RWPE1 (cell line): ENCODE measurements around the gene C16orf54.
"Not testable (repeated sequence)": the region's sequence is repeated elsewhere in the genome, so short reads cannot be mapped to it uniquely, and the experiment has no call there.

Experiments used
- CTCF ChIA-PET: fragments of 350-600 bp; sonication (Branson Sonifier 250); formaldehyde crosslinking; extraction: SDS; loops from one replicate; lab custom pipeline; 2021; lab: Yijun Ruan, JAX
- POLR2A ChIA-PET: fragments of 400-600 bp; formaldehyde crosslinking; extraction: SDS; loops from one replicate; lab custom pipeline; 2020; ENCODE audit warnings: antibody characterized with exemption; ENCODE audit not compliant: low non-redundant PET; lab: Yijun Ruan, JAX
- DNase-seq: peaks from one replicate; pipeline ENCODE4 v3.0.0; 2012; ENCODE audit warnings: low spot score
- H3K27ac ChIP-seq: fragments of 450-650 bp; 2 replicates; pipeline ENCODE4 v1.5.1; 2017
- CTCF ChIP-seq: fragments of 450-650 bp; conservative IDR thresholded peaks from 2 replicates; pipeline ENCODE4 v1.5.1; 2017; ENCODE audit warnings: low read depth, mild to moderate bottlenecking

C16orf54 gene

GRCh38 chr16:29745853-29746345 lies at the start of gene C16orf54:
Gene C16orf54, minus strand, starts transcription at chr16:29745990. Its CDS starts 1,039 bp downstream, at chr16:29744951.
- ChIA-PET CTCF (interaction anchor here (0.7 kb wide), 1 partner anchor 11 kb away, joined by 3 read pairs; no protein-coding TSS in a partner anchor), POLR2A (no interaction called here)
- DNase-seq, result no peak
- H3K27ac ChIP-seq, result no peak within 1 kb of the TSS
- no peak for TF ChIP-seq CTCF

GRCh38 chr16:29794231-29794710 lies 48.5 kb upstream of the C16orf54 start:
- ChIA-PET CTCF (interaction anchor here (0.5 kb wide), 1 partner anchor 30 kb away, joined by 3 read pairs; no protein-coding TSS in a partner anchor), POLR2A (no interaction called here)
- H3K27ac ChIP-seq, result no peak overlapping the region
- no peak for DNase-seq
- no peak for TF ChIP-seq CTCF

GRCh38 chr16:29793153-29793552 lies 47.4 kb upstream of the C16orf54 start:
- CTCF ChIA-PET, result interaction anchor here (0.7 to 1.0 kb wide), 2 partner anchors 9 to 22 kb away, joined by 3 to 4 read pairs; partner anchors contain the start of gene PAGR1
- DNase-seq, POLR2A ChIA-PET, H3K27ac ChIP-seq: not testable (repeated sequence)

GRCh38 chr16:29791845-29792807 lies 46.3 kb upstream of the C16orf54 start:
- ChIA-PET CTCF (interaction anchor here (1.1 kb wide), 1 partner anchor 12 kb away, joined by 3 read pairs; no protein-coding TSS in a partner anchor), POLR2A (no interaction called here)
- H3K27ac ChIP-seq, result no peak overlapping the region
- no peak for DNase-seq
- TF ChIP-seq CTCF, result no peak

- CTCF ChIA-PET, result interaction anchor here (0.7 to 1.5 kb wide), 6 partner anchors 11 to 58 kb away, joined by 3 to 8 read pairs (median 4); partner anchors contain the start of gene PAGR1
- no peak for TF ChIP-seq CTCF
- POLR2A ChIA-PET, result interaction anchor here (0.5 to 1.6 kb wide), 6 partner anchors 10 to 639 kb away, joined by 3 to 11 read pairs (median 5); partner anchors contain the start of gene TMEM219
- H3K27ac ChIP-seq, result peak overlapping the region; percentile 87
- DNase-seq, result no peak
These were observed 45.4 kb upstream of the C16orf54 start for GRCh38 chr16:29790949-29791844.

GRCh38 chr16:29790183-29790948 lies 44.6 kb upstream of the C16orf54 start, which contains the start of gene KIF22:
Gene KIF22, plus strand, starts transcription at chr16:29790751. Its CDS starts 9 bp downstream, at chr16:29790760.
- POLR2A ChIA-PET, result interaction anchor here (0.6 to 1.6 kb wide), 5 partner anchors 11 to 171 kb away, joined by 3 to 11 read pairs (median 3); partner anchors contain the start of gene TMEM219
- DNase-seq, result peak; percentile 99
- peak; percentile 83 for TF ChIP-seq CTCF
- peak within 1 kb of the TSS; percentile 87 for H3K27ac ChIP-seq
- CTCF ChIA-PET, result interaction anchor here (0.6 to 1.5 kb wide), 8 partner anchors 9 to 61 kb away, joined by 3 to 8 read pairs (median 4); partner anchors contain the start of gene PAGR1
